Neural cell (in vitro differentiated cells): ENCODE measurements around the gene EGLN1.

Experiments
- CTCF ChIP-seq: fragments of 450-650 bp; IDR thresholded peaks from 2 replicates; pipeline ENCODE4 v1.5.1; 2014; ENCODE audit warnings: antibody characterized with exemption, mild to moderate bottlenecking, moderate library complexity; ENCODE audit not compliant: poor library complexity, severe bottlenecking
- EP300 ChIP-seq: fragments of 450-650 bp; conservative IDR thresholded peaks from 2 replicates; pipeline ENCODE4 v1.6.1; 2014; ENCODE audit warnings: antibody characterized with exemption, mild to moderate bottlenecking, moderate library complexity; ENCODE audit not compliant: poor library complexity, severe bottlenecking
- EZH2 ChIP-seq: fragments of 200-600, 300-800 bp; shearing (Covaris generic), sonication (generic); IDR thresholded peaks from 2 replicates; pipeline ENCODE4 v1.6.1; 2014; ENCODE audit warnings: antibody characterized with exemption, low read length, borderline replicate concordance, mild to moderate bottlenecking; ENCODE audit not compliant: insufficient read depth, poor library complexity, severe bottlenecking
- POLR2AphosphoS5 ChIP-seq: IDR thresholded peaks from 2 replicates; pipeline ENCODE4 v1.6.1; 2012
- RAD21 ChIP-seq: fragments of 450-650 bp; conservative IDR thresholded peaks from 2 replicates; pipeline ENCODE4 v1.6.1; 2014; ENCODE audit warnings: antibody characterized with exemption, mild to moderate bottlenecking, moderate library complexity
- TAF1 ChIP-seq: IDR thresholded peaks from 2 replicates; pipeline ENCODE4 v1.6.1; 2012; ENCODE audit warnings: low read depth

GRCh38 chr1:231337472-231338269 is 84.4 kb downstream of the EGLN1 start, which contains the start of gene EXOC8:
- peak; percentile 33 for TF ChIP-seq CTCF
- TF ChIP-seq POLR2AphosphoS5: peak; percentile 97
- TF ChIP-seq RAD21: peak; percentile 10
- TF ChIP-seq EZH2: no peak
- peak; percentile 38 for TF ChIP-seq EP300
- TF ChIP-seq TAF1: peak; percentile 99
